Caki2 (cell line): ENCODE data around the gene PTK6. TPM values are rescaled to one million over a fixed set of nuclear protein-coding genes. Genes with fewer than 3 reads are reported as not detected.

Source experiments
- DNase-seq: peaks from one replicate; pipeline ENCODE4 v3.0.0-alpha.2; 2015; ENCODE audit warnings: low read depth
- in situ Hi-C: cut with HindIII; loops from 2 replicates; pipeline ENCODE4 v1.10.0; 2016; ENCODE audit warnings: low sequenced_read_pairs, low pct_unique_long_range_greater_than_20kb, mixed read lengths
- total RNA-seq: library from RNA; depleted of rRNA; stranded (reverse); fragments of >200 nt; shearing (Covaris generic); gene quantifications from 2 replicates; pipeline ENCODE4 v1.2.3, GENCODE V29; 2014; ENCODE audit warnings: low replicate concordance; rRNA removed

The PTK6 gene
- total RNA-seq = 3.2 and 4.4 TPM in 2 replicates

DNA sequence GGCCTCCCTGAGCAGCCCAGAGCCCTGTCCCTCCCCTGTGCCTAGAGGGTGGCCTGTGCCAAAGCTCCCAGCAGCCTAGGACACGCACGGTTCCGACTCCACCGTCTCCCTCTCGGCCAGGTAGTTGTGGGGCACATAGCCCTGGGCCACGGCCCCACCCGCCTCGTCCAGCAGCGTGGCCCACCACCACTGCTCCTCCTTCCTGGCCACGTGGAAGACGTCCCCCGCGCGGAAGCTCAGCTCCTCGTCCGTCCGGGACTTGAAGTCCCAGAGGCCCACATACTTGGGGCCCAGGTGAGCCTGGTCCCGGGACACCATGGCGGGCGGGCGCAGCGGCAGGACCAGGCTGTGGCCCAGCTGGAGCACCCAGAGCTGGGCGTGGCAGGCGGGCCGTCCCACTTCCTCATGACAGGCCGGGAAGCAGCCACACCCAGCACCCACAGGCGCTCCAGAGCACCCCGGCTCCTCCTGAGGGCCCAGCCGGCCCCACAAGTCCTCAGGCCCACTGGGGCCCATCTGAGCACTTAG lies at the start of gene PTK6:
Gene PTK6, minus strand, starts transcription at position 380 of the 528 bp plus-strand sequence. Its CDS starts 62 bp downstream, at position 318.
- DNase-seq = no peak
- in situ Hi-C loops = no loop called here

DNA sequence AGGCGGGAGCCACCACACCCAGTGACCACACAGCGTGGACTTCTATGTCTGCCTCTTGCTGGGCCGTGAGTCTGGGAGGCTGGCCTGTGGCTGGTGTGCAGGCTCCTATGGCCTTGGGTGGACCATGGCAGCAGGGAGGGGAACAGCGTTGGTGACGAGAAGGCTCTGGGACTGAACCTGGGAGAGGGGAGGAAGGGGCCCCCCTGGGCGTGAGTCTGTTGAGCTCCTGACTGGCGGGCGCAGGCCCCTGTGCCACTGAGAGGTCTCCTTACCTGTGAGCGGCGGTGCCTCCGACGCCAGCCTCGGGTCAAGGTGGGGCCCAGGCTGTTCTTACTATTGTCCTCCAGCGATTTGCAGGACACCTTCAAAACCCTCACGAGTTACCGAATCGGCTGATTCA lies 49.6 kb upstream of the PTK6 start:
- DNase-seq = no peak
- in situ Hi-C loops = loop anchor here (25.0 kb wide), 1 partner anchor 299 kb away; the partner anchor contains the start of gene COL20A1

DNA sequence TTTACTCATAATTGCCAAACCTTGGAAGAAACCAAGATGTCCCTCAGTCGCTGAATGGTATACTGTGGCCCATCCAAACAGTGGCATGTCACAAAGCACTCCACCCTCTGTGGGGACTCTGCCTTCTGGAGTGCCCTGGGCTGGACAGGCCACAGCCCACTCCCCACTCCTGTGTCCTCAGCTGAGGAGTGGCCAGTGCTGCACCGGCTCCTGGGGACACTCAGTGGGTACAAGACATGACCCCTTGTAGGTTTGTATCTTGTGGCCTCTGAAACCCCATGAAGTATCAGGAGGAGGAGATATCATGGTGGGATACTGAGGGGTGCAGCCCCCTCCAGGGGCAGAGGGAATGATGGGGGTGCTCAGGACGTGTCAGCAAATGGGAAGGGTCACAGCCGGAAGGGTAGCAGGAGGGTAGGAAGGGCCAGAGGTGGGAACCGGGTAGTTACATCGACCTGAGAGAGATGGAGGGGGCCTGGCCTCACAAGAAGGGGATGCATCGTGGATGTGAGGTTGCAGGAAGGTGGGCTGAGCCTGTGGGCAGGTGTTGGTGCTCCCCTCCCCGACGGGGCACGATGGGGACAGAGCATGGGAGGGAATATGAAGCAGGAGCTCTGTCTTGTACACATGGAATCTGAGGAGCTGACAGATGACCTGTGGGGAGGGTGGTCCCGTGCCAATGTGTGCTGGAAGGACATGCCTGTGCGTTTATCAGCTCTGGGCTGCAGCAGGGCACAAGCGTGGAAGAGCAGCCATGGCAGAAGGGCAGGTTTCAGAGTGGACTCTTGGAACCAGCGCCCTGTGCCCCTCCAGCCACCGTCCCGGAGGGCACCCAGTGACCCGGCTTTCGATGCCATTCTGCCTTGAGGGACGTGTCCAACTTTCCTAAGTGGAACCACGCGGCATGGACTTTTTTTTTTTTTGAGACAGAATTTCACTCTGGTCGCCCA lies 48.7 kb upstream of the PTK6 start:
- in situ Hi-C loops = loop anchor here (25.0 kb wide), 1 partner anchor 299 kb away; the partner anchor contains the start of gene COL20A1
- no peak for DNase-seq

DNA sequence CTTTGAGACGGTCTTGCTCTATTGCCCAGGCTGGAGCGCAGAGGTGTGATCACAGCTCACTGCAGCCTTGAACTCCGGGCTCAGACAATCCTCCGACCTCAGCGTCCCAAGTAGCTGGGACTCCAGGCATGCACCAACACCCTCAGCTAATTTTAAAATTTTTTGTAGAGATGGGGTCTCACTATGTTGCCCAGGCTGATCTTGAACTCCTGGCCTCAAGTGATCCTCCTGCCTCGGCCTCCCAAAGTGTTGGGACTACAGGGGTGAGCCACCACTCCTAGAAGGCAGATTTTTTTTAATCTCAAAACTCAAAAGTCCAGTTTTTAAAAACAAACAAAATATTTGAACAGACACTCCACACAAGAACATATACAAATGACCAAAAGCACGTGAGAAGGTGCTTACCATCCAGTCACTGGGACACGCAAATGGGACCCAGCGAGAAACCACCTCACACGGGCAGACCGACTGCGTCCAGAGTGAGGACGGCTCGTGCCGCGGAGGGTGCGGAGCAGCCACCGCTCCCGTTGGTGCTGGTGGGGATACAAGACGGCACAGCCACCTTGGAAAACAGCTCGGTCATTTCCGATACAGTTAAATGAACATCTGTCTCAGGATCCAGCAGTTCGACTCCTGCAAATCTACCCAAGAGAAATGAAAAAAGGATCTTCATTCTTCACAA lies 45.3 kb upstream of the PTK6 start:
- no peak for DNase-seq
- in situ Hi-C loops = loop anchor here (25.0 kb wide), 1 partner anchor 295 kb away; the partner anchor contains the start of gene COL20A1

DNA sequence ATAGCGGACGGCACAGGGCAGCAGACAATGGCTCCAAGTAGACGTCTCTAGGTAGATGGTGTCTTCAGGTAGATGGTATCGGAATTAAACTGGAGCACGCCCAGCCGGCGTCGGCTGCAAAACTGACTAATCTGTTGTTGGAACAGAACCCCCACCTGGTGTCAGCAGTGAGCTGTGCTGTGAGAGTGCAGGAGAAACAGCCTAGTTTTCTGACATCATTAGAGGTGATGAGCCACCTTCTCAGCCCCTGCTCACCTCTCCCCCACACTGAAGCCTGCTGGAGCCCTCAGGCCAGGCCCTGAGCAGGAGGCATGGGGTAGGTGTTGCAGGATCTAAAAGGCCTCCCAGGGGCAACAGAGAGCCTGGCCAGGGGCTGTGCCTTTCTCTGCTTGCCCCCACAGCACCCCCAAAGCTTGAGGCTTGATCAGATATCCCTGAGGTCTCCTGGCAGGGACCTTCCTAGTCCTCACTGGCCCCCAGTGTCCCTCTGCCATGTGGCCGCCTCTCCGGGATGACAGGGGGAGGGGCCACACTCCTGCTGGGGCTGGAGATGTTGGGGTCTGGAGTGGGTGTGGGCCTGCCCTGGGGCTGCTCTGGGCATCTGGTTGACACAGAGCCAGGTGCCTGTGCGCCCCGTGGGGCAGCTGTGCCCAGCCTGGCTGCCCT lies 43.8 kb upstream of the PTK6 start:
- in situ Hi-C loops = loop anchor here (25.0 kb wide), 1 partner anchor 294 kb away; the partner anchor contains the start of gene COL20A1
- DNase-seq = peak; percentile 46

DNA sequence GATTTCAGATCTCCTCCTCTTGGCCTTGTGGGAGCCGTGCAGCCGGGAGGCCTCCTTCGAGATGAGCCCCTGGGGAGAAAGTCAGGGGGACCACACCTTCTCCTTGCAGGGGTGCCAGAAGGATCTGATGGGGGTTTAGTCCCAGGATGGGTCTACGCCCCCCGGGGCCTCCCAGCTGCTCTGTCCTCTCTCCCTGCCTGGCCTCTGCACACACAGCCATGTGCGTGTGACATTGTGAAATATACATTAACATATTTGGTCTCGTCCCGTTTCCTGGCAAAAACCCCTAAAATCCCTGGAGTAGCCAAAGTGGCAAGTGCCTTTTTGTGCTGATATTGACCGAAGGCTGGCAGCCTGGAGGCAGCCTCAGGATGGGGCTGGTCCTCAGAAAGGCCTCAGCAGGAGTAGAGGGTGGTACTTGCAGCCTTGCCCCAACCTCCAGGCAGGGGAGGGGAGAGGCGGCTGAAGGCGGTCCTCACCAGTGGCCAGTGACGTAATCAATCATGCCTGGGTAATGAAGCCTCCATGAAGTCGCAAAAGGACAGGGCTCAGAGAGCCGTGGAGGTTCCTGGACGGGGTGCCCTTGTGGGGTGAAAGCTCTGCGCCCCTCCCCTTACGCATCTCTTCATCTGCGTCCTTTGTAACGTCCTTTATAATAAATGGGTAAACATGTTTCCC lies 42.0 kb upstream of the PTK6 start:
- in situ Hi-C loops = loop anchor here (25.0 kb wide), 1 partner anchor 292 kb away; the partner anchor contains the start of gene COL20A1
- DNase-seq = no peak

DNA sequence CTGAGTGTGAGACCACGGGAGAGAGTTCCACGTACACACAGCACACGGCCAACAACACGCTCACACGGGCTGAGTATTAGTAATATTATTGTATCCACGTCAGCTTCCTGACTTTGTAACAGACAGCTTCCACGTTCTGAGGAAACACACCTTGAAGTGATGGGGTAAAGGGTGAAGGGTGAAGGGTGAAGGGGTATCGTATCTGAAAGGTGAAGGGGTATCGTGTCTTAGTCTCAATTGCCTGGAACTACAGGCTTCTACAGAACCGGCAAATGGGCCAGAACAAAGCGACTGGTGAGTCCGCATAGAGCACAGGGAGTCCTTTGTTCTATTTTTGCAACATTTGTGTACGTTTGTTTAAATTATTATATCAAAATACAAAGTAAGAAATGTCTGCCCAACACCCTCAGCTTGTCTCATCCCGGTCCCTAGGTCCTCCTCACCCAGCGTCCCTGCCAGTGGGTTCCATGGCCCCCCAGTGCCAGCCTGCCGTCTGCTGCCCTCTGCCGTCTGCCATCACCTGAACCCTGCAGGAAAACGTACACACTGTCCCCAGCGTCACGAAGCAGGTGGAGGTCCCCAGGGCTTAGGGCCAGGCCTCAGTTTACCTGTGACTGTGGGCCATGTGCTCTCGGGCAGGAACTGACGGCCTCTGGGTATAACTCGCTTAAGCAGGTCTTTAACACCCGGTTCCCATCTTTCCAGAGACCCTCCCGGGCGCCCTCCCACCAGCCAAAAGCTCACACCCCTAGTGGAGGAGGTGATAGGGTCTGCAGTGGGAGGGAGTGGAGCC lies 41.2 kb upstream of the PTK6 start:
- no peak for DNase-seq
- in situ Hi-C loops = loop anchor here (25.0 kb wide), 1 partner anchor 291 kb away; the partner anchor contains the start of gene COL20A1

DNA sequence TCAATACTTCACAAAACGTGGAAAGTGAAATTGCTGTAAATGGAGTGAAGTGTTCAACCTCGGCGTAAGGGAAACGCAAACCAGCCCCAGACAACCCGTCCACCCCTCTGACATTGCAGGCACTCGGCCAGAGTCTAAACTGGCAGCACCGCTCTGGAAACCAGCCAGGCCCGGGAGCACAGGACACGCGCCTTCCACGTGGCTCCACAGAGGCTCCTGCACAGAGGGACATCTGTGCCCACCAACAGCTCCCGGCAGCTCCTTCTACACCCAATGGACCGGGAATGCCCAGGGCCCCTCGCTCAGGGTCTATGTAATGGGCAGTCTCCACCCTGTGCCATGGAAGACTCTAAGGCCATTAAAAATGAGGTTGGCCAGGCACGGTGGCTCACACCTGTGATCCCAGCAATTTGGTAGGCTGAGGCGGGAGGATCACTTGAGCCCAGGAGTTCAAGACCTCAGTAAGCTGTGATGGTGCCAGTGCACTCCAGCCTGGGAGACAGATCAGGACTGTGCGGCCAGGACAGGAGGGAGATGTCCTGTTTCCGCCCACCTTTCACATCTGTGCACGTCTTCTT lies 40.2 kb upstream of the PTK6 start:
- DNase-seq = no peak
- in situ Hi-C loops = loop anchor here (25.0 kb wide), 1 partner anchor 290 kb away; the partner anchor contains the start of gene COL20A1

DNA sequence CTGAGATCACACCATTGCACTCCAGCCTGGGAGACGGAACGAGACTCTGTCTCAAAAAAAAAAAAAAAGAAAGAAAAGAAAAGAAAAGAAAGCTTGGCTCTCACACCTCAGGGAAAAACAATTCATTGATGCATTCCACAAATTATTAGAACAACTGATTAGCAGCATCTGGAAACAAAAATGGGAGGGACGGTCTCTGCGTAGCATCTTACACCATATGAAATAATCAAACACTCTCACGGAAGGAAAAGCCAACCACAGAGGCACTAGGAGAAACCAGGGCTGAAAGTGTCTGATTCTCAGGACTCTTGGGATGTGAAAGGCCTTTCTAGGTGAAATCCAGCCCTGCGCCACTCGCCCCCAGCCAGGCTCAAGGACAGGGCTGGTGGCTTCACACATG lies 39.1 kb upstream of the PTK6 start:
- no peak for DNase-seq
- in situ Hi-C loops = loop anchor here (25.0 kb wide), 1 partner anchor 289 kb away; the partner anchor contains the start of gene COL20A1

DNA sequence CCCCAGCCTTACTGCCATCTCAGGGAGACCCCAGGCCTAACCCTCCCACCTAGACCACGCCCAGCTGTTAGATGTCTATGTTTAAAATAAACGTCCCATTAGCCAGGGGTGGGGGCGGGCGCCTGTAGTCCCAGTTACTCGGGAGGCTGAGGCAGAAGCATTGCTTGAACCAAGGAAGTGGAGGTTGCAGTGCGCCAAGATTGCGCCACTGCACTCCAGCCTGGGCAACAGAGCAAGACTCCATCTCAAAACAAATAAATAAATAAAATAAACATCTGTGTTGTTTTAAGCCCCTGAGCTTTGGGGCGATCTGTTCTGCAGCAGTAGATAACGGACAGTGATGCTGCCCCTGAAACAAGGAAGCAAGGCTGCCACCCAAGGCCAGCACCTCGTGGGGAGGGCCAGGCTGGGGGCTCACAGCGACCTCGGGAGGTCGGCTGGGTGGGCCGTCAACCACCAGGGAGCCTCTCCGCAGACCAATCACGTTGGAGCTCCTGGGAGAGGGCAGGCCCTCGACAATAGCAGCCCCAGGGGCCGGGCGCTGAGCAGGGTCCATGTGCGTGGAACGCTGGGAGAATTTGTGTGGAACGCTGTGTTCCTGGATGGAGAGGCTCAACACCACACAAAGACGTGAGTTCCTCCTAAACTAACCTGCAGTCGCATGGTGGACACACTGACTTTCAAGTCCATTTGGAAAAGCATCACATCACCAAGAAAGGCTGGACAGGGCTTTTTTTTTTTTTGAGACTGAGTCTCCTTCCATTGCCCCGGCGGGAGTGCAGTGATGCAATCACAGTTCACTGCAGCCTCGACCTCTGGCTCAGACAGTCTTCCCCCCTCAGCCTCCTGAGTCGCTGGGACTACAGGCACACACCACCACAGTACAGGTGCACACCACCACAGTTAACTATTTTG lies 37.9 kb upstream of the PTK6 start:
- in situ Hi-C loops = loop anchor here (25.0 kb wide), 1 partner anchor 288 kb away; the partner anchor contains the start of gene COL20A1
- DNase-seq = no peak

DNA sequence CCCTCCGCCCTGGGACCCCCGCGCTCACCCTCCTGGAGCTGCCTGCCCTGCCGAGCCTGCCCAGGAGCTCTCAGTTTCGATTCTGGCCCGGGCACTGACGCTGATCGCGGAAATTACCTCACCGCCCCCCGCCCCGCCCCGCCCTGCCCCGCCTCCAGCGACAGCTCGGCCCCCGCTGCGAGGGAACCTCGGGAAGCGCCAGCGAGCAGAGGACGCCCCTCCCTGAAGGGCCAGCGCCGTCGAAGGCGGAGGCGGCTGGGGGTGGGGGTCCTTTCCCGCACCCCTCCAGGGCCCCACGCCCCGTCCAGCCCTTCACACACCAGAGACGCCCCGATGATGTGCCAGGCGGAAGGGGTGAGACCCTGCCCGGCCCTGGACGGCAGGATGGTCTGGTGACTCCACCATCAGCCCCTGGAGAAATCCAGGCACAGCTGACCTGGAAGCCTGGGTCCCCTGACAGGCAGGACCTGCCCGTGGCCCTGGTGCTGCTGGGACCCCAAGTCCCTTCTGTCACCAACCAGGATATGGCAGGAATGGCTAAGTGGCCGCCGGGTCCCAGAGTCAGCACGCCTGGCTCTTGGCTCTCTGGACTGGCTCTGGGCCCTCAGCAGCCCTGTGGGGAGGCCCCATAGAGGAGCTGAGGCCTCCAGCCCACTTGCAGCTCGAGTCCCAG lies 37.1 kb upstream of the PTK6 start, which contains the start of gene HELZ2:
Gene HELZ2, minus strand, starts transcription at position 84 of the 673 bp plus-strand sequence. CDS start 1,854 bp downstream, outside the sequence.
- in situ Hi-C loops = no loop called here

DNA sequence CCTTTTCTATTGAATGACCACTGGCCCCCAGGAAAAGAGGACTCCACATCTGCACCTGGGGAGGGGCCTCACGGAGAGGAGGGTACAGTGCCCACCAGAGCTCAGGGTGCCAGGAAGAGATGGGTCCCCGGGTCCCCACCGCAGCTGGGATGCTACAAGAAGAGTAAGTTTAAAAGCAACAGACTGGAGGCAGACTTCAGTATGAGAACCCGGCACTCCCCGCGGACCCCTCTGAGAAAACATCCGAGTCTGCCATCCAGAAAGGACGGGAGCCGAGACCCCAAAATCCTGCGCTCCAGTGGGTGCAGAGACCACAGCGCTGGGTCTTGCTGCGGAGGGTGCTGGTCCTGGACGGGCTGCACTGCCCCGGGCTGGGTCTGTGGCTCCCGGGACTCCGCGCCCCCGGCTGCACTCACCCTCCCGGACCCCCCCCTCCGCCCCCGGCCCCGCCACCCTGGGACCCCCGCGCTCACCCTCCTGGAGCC lies 36.5 kb upstream of the PTK6 start:
- no peak for DNase-seq
- in situ Hi-C loops = no loop called here

More for the DNA sequence above, 37.1 kb upstream of the PTK6 start, which contains the start of gene HELZ2:
- DNase-seq = peak; percentile 45

DNA sequence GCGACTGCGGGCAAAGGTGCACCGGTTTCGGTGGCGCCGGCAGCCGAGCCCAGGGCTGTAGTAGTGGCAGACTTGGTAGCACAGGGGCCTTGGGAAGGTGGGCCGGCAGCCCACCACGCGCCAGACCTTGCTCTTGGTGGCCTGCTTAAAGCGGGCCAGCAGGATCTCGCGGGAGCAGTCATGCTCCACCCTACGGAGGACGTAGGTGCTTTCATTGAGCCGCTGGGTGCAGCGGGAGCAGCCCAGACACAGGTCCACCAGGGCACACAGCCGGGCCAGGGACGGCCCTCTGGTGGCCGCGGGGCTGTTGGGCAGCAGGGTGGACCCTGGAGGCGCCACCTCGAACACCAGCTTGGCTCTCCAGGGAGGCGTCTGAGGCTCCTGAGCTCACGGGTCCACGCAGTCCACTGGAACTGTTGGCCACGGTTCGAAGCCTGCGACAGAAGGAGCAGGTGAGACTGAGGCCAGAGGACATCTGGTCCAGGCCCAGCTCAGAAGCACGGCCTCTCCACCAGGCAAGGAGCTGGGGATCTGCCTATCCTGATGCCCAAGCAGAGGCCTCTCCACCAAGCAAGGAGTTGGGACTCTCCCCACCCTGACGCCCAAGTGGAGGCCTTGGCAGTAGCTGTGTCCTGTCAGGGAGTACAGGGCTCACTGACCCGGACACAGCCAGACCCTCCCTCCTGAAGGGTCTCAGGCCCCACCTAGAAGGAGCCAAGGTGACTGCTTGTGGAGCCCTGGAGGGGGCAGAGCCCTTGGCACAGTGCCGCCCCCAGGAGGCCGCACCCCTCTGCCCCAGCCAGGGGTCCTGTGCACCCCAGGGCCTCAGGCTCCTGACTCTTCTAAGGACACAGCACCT lies 35.8 kb upstream of the PTK6 start:
- in situ Hi-C loops = no loop called here
- DNase-seq = peak; percentile 29
